Neutrophil (primary cell): ENCODE measurements around the gene KLK1.
"Not testable (repeated sequence)": the region's sequence is repeated elsewhere in the genome, so short reads cannot be mapped to it uniquely, and the experiment has no call there.

Experiments used
- H3K27ac ChIP-seq: fragments of 200-600 bp; sonication (generic); 2 replicates; pipeline ENCODE4 v1.5.1; 2016; ENCODE audit warnings: mild to moderate bottlenecking, moderate library complexity
- H3K27me3 ChIP-seq: fragments of 200-600 bp; sonication (generic); 2 replicates; pipeline ENCODE4 v1.6.0; 2016; ENCODE audit warnings: mild to moderate bottlenecking
- H3K36me3 ChIP-seq: fragments of 200-600 bp; sonication (generic); 2 replicates; pipeline ENCODE4 v1.5.1; 2017
- H3K4me1 ChIP-seq, 2 experiments: fragments of 200-600 bp in 1 of 2; sonication (generic) in 1 of 2; 1 replicate in 1 of 2; 2 replicates in 1 of 2; pipeline versions ENCODE4 v1.5.1 to v1.6.1; 2013 to 2016; ENCODE audit warnings: low read depth in 1 of 2, low read length in 1 of 2, mild to moderate bottlenecking in 1 of 2, moderate library complexity in 1 of 2; ENCODE audit not compliant: control insufficient read depth in 1 of 2, insufficient read depth in 1 of 2
- H3K4me3 ChIP-seq, 2 experiments: fragments of 200-600 bp in 1 of 2; sonication (generic) in 1 of 2; 1 replicate in 1 of 2; 2 replicates in 1 of 2; pipeline ENCODE4 v1.5.1; 2013 to 2016; ENCODE audit warnings: low read depth in 1 of 2, low read length in 1 of 2, mild to moderate bottlenecking in 1 of 2, moderate library complexity in 1 of 2
- H3K9me3 ChIP-seq: fragments of 200-600 bp; sonication (generic); 2 replicates; pipeline ENCODE4 v1.5.1; 2016
- CTCF ChIP-seq: fragments of 200-600 bp; sonication (generic); IDR thresholded peaks from 2 replicates; pipeline ENCODE4 v1.5.1; 2016; ENCODE audit warnings: antibody characterized with exemption

Gene KLK1

GRCh38 chr19:50777830-50778303, 45.7 kb downstream of the KLK1 start:
- H3K4me1 ChIP-seq: no peaks in the 10 kb centered on the region
- H3K9me3 ChIP-seq: no peaks in the 10 kb centered on the region
- H3K4me3 ChIP-seq: no peak overlapping the region
- TF ChIP-seq CTCF: no peak
- H3K36me3 ChIP-seq: no peaks in the 10 kb centered on the region
- H3K27ac ChIP-seq: no peak overlapping the region
- peaks cover 80% of the 10 kb centered on the region for H3K27me3 ChIP-seq

- no peak for TF ChIP-seq CTCF
- H3K27me3 ChIP-seq: peaks cover 75% of the 10 kb centered on the region
Measured at GRCh38 chr19:50777261-50777660, 46.3 kb downstream of the KLK1 start.

GRCh38 chr19:50776131-50776530, 47.5 kb downstream of the KLK1 start:
- H3K4me3 ChIP-seq: no peak overlapping the region
- TF ChIP-seq CTCF: no peak
- H3K27me3 ChIP-seq: peaks cover 65% of the 10 kb centered on the region
- no peaks in the 10 kb centered on the region for H3K36me3 ChIP-seq
- H3K27ac ChIP-seq: no peak overlapping the region
- H3K9me3 ChIP-seq: no peaks in the 10 kb centered on the region
- no peaks in the 10 kb centered on the region for H3K4me1 ChIP-seq

More at GRCh38 chr19:50777261-50777660, 46.3 kb downstream of the KLK1 start:
- H3K4me1 ChIP-seq: no peaks in the 10 kb centered on the region
- H3K9me3 ChIP-seq: no peaks in the 10 kb centered on the region
- H3K4me3 ChIP-seq: no peak overlapping the region
- no peak overlapping the region for H3K27ac ChIP-seq
- H3K36me3 ChIP-seq: no peaks in the 10 kb centered on the region

- not testable (repeated sequence) for H3K36me3 ChIP-seq, H3K9me3 ChIP-seq, H3K4me1 ChIP-seq, H3K4me3 ChIP-seq, H3K27ac ChIP-seq
- peaks cover 38% of the 10 kb centered on the region for H3K27me3 ChIP-seq
Measured at GRCh38 chr19:50773454-50773853, 50.1 kb downstream of the KLK1 start.

GRCh38 chr19:50772912-50773311, 50.7 kb downstream of the KLK1 start:
- peaks cover 32% of the 10 kb centered on the region for H3K27me3 ChIP-seq
- H3K36me3 ChIP-seq, H3K4me1 ChIP-seq, H3K9me3 ChIP-seq, H3K27ac ChIP-seq, H3K4me3 ChIP-seq: not testable (repeated sequence)

- Histone ChIP-seq H3K4me3 (no peak overlapping the region), H3K4me1 (no peaks in the 10 kb centered on the region), H3K27me3 (peaks cover 28% of the 10 kb centered on the region), H3K36me3 (no peaks in the 10 kb centered on the region), H3K27ac (no peak overlapping the region), H3K9me3 (no peaks in the 10 kb centered on the region)
- no peak for TF ChIP-seq CTCF
Measured at GRCh38 chr19:50772476-50772875, 51.1 kb downstream of the KLK1 start.

GRCh38 chr19:50770888-50771287, 52.7 kb downstream of the KLK1 start:
- H3K27ac ChIP-seq: no peak overlapping the region
- H3K36me3 ChIP-seq: no peaks in the 10 kb centered on the region
- H3K4me1 ChIP-seq: no peaks in the 10 kb centered on the region
- TF ChIP-seq CTCF: no peak
- no peak overlapping the region for H3K4me3 ChIP-seq
- peaks cover 14% of the 10 kb centered on the region for H3K27me3 ChIP-seq
- H3K9me3 ChIP-seq: no peaks in the 10 kb centered on the region

GRCh38 chr19:50770164-50770563, 53.4 kb downstream of the KLK1 start, which contains the start of gene GPR32:
TSS of gene GPR32 (plus strand) at chr19:50770464. CDS start at chr19:50770601, 137 bp downstream.
- not testable (repeated sequence) for H3K9me3 ChIP-seq, H3K27me3 ChIP-seq, H3K27ac ChIP-seq, H3K4me3 ChIP-seq, H3K36me3 ChIP-seq, H3K4me1 ChIP-seq
